WI38 (cell line): ENCODE data around the gene EPB41L2.

Source experiments
- H3K4me3 ChIP-seq: 2 replicates; pipeline ENCODE4 v1.5.1; 2011; ENCODE audit warnings: low read depth, mild to moderate bottlenecking, control low read depth, low read length
- TF ChIP-seq, protein P1 (sequence below): IDR thresholded peaks from 2 replicates; pipeline ENCODE4 v1.5.1; 2012; ENCODE audit warnings: low read depth, mild to moderate bottlenecking, control low read depth, low read length

EPB41L2 gene

DNA sequence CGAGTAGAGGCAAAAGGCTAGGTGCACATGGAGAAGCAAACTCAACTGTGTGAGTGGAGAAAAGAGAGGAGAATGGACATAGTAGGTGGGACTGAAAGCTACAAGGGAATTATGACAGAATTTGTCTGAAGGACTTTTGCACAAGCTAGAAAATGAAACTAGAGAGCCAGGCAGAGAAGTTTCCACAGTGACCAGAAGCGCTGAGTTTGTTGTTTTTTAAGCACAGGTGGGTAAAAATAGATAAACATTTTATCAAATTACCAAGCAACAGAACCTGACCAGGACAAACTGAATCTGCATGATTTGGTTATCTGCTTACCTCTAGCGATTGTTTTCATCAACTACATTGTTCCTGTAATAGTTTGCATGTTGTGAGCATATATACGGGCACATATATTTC, 197.3 kb downstream of the EPB41L2 start:
- H3K4me3 ChIP-seq: no peak overlapping the region
- TF ChIP-seq, protein P1, sequence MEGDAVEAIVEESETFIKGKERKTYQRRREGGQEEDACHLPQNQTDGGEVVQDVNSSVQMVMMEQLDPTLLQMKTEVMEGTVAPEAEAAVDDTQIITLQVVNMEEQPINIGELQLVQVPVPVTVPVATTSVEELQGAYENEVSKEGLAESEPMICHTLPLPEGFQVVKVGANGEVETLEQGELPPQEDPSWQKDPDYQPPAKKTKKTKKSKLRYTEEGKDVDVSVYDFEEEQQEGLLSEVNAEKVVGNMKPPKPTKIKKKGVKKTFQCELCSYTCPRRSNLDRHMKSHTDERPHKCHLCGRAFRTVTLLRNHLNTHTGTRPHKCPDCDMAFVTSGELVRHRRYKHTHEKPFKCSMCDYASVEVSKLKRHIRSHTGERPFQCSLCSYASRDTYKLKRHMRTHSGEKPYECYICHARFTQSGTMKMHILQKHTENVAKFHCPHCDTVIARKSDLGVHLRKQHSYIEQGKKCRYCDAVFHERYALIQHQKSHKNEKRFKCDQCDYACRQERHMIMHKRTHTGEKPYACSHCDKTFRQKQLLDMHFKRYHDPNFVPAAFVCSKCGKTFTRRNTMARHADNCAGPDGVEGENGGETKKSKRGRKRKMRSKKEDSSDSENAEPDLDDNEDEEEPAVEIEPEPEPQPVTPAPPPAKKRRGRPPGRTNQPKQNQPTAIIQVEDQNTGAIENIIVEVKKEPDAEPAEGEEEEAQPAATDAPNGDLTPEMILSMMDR: no peak

DNA sequence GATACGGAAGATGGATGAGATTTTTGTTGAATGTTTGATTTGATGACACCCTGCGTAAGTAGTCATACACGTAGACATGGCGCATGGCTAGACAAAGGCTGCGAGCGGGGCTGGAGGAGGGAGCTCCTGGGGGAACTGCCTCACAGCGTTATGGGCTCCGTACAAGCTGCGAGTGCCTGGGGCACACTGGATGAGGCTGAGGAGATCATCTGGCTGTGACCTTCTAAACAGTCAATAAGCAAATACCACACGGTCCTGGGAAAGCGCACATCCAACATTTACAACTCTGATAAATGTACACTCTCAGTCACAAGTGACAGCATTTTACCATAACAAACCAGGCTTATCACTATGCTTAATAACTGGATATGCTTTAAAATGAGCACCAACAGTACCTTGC, 198.7 kb downstream of the EPB41L2 start:
- TF ChIP-seq, protein P1: no peak
- H3K4me3 ChIP-seq: no peak overlapping the region

DNA sequence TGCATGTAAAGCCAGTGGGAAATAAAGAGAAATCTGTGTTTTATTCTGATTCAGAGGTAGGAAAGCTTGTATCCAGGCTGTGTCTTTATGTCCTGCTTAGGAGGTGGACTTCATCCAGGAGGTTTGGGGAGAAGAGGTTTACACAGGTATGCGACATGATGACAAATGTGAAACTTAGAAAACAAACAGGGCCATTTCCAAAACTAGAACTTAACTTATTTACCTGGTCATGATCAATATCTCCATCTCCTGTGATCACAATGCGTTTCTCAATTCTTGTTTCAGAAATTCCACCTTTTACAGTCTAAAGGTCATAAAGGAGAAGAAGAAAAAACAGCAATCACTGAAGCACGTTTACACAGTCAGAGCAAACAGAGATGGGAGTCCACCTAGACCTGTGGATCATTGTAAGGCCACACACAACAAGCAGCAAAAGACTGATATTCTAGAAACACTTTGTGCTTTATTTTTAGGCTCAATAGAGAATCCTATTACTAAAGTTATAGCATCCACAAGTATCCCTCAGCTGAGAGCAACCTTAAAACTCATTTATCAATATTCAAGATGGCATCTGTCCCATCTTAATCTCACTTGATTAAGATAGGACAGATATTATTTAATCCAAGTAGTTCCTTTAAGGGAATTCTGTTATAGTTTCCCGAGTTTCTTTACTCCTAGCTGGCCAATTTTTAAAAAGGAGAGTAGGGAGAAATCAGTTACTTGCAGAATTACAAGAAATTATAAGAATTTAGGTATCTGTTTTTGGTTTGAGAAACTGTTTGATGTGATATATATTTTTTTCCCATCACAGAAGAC, 199.4 kb downstream of the EPB41L2 start:
- TF ChIP-seq, protein P1: no peak
- H3K4me3 ChIP-seq: no peak overlapping the region

DNA sequence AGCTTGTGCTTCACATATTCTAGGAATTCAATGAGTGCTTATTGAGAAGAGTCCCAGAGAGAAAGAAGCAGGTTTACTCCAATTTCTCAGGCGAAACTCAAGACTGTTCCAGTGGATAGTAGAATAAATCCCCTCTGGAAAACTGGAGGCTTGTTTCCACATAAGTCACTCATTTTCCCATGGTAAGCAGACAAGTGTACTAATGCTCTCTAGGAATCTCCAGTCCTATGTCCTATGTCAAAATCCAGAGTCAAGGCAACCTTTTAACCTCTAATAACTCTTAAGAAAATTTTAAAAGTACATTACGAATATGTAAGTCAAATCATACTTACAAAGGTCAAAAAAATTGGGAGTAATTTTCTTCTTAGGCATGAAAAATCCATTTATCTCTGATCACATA, 200.7 kb downstream of the EPB41L2 start:
- TF ChIP-seq, protein P1: no peak
- H3K4me3 ChIP-seq: no peak overlapping the region

DNA sequence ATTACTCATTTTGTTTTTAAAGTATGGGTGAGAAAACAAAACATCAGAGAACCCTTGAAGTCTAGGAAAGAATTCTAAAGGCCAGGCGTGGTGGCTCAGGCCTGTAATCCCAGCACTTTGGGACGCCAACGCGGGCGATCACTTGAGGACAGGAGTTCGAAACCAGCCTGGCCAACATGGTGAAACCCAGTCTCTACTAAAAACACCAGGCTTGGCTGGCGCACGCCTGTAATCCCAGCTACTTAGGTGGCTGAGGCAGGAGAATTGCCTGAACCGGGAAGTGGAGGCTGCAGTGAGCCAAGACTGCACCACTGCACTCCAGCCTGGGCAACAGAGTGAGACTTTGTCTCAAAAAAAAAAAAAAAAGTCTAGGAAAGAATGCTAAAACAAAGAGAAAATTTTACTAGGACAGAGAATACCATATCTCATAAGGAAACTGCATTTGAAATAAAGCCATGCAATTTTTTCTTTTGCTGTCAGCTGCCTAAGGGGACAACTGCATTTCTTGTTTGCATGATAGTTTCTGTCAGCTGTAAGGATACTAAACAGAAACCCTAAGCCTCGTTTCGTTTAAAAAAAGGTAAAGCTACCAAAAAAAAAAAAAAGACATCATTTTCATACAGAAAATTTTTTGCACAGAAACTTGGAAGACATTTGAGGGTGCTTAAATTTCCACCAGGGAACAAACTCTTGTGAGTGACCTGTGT, 203.7 kb downstream of the EPB41L2 start:
- TF ChIP-seq, protein P1: no peak
- no peak overlapping the region for H3K4me3 ChIP-seq

DNA sequence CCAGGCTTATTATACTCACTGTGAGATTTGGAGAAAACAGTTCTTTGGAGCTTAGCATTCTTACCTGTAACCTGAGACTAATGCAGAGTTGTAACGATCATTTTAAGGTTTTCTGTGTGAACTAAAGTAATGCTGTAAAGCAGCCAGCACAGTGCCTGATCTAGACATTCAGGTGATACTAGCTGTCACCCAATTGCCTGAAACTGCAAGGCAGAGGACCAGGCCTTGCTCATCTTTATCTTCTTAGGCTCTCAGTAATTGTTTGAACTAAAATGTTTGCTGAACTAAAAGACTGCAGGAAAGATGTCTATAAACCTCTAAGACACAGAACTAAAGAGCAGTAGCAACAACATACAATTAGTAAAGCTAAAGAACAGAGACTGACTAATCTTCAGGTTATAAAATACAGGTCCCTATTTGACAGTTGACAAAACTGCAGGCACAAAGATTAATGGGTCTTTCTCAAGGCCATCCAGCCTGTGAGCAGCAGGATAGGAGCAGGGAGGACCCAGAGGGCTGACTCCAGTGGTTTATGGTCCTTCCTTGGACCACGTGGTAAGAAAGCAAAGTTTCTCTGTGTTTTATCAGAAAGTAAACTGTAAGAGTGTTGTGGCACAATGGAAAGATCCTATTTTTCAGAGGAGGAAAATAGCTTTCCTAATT, 204.4 kb downstream of the EPB41L2 start:
- TF ChIP-seq, protein P1: no peak
- H3K4me3 ChIP-seq: no peak overlapping the region
